PFSK-1 (cell line): ENCODE data around the gene CABLES1.

Source experiments
- FOXP2 ChIP-seq: optimal IDR thresholded peaks from 2 replicates; pipeline ENCODE3; 2011; ENCODE audit warnings: borderline replicate concordance, control low read depth, inconsistent platforms; ENCODE audit not compliant: insufficient read depth; ENCODE audit errors: extremely low read length, extremely low read depth
- POLR2AphosphoS5 ChIP-seq: IDR thresholded peaks from 2 replicates; pipeline ENCODE4 v1.6.1; 2012; ENCODE audit warnings: low read depth, mild to moderate bottlenecking, control low read depth, low read length, moderate library complexity
- SIN3A ChIP-seq: IDR thresholded peaks from 2 replicates; pipeline ENCODE4 v1.6.1; 2012; ENCODE audit warnings: mild to moderate bottlenecking, low read length, moderate library complexity, borderline replicate concordance; ENCODE audit not compliant: insufficient read depth
- TAF1 ChIP-seq: IDR thresholded peaks from 2 replicates; pipeline ENCODE4 v1.6.1; 2012; ENCODE audit warnings: low read length, control low read depth, borderline replicate concordance; ENCODE audit not compliant: insufficient read depth
- TF ChIP-seq, protein P1 (sequence below), 2 experiments: IDR thresholded peaks; 2 replicates each; pipeline versions ENCODE4 v1.6.1 to v1.8.0; 2011 to 2012; ENCODE audit warnings: low read depth in 2 of 2, low read length in 2 of 2, control low read depth in 1 of 2, inconsistent platforms in 1 of 2, mild to moderate bottlenecking in 1 of 2, moderate library complexity in 1 of 2; ENCODE audit not compliant: insufficient read depth in 1 of 2

CABLES1 gene

DNA sequence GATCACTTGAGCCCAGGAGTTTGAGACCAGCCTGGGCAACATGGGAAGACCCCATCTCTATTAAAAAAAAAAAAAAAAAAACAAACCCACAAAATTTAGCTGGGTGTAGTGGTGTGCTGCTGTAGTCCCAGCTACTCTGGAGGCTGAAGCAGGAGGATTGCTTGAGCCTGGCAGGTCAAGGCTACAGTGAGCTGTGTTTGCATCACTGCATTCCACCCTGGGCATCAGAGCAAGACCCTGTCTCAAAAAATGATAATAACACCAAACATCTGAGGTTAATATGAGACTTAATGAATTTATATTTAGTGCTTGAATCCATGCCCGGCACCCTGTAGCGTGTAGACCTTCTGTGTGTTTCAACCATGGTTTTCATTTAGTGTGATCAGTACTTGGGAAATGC, 22.8 kb downstream of the CABLES1 start:
- TF ChIP-seq SIN3A (no peak), FOXP2 (no peak), TAF1 (no peak), POLR2AphosphoS5 (no peak)
- TF ChIP-seq, protein P1, sequence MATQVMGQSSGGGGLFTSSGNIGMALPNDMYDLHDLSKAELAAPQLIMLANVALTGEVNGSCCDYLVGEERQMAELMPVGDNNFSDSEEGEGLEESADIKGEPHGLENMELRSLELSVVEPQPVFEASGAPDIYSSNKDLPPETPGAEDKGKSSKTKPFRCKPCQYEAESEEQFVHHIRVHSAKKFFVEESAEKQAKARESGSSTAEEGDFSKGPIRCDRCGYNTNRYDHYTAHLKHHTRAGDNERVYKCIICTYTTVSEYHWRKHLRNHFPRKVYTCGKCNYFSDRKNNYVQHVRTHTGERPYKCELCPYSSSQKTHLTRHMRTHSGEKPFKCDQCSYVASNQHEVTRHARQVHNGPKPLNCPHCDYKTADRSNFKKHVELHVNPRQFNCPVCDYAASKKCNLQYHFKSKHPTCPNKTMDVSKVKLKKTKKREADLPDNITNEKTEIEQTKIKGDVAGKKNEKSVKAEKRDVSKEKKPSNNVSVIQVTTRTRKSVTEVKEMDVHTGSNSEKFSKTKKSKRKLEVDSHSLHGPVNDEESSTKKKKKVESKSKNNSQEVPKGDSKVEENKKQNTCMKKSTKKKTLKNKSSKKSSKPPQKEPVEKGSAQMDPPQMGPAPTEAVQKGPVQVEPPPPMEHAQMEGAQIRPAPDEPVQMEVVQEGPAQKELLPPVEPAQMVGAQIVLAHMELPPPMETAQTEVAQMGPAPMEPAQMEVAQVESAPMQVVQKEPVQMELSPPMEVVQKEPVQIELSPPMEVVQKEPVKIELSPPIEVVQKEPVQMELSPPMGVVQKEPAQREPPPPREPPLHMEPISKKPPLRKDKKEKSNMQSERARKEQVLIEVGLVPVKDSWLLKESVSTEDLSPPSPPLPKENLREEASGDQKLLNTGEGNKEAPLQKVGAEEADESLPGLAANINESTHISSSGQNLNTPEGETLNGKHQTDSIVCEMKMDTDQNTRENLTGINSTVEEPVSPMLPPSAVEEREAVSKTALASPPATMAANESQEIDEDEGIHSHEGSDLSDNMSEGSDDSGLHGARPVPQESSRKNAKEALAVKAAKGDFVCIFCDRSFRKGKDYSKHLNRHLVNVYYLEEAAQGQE (IDR thresholded peaks at IDR 0.05; ENCODE audit: insufficient read depth in 1 of 2, low read depth in 2 of 2, low read length in 2 of 2) = no peak

DNA sequence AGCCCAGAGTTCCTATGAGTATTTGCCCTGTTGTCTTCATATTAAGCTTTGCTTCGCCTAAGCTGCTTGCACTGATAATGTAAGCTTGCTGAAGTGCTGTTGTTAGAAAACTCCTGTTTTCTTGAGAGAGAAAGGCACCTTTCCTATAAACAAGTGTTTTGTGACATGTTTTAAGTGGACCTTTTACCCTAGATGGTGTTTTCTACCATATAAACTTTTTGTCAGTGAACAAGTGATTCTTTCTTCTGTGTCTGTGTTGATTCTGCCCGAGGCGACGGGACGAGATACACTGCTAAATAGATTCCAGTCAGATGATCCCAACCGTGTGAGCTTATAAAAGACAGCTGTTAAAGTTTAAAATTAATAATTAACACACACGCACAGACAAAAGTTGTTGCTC, 24.1 kb downstream of the CABLES1 start:
- TF ChIP-seq, protein P1 (IDR thresholded peaks at IDR 0.05; ENCODE audit: insufficient read depth in 1 of 2, low read depth in 2 of 2, low read length in 2 of 2) = no peak
- no peak for TF ChIP-seq TAF1
- TF ChIP-seq POLR2AphosphoS5 = no peak
- no peak for TF ChIP-seq SIN3A
- no peak for TF ChIP-seq FOXP2

DNA sequence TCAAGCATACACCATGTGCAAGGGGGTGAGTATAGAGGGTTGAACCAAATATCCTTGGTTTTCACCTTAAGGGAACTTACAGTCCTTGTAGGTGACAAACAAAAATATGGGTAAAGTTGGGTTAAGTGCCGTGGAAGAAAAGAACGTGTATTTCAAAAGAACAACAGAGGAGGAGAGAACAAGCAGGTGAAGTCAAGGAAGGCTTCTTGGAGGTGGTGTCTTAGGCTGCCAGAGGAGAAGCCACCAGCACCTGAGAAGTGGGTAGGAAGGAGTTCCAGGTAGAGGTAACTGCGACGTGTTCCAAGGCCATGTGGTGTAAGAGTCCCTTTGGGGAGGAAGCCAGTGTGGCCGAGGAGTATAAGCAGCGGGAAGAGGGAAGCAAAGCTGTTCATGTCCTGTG, 27.2 kb downstream of the CABLES1 start:
- TF ChIP-seq FOXP2 (no peak), SIN3A (no peak), TAF1 (no peak), POLR2AphosphoS5 (no peak)
- TF ChIP-seq, protein P1 (IDR thresholded peaks at IDR 0.05; ENCODE audit: insufficient read depth in 1 of 2, low read depth in 2 of 2, low read length in 2 of 2) = no peak

DNA sequence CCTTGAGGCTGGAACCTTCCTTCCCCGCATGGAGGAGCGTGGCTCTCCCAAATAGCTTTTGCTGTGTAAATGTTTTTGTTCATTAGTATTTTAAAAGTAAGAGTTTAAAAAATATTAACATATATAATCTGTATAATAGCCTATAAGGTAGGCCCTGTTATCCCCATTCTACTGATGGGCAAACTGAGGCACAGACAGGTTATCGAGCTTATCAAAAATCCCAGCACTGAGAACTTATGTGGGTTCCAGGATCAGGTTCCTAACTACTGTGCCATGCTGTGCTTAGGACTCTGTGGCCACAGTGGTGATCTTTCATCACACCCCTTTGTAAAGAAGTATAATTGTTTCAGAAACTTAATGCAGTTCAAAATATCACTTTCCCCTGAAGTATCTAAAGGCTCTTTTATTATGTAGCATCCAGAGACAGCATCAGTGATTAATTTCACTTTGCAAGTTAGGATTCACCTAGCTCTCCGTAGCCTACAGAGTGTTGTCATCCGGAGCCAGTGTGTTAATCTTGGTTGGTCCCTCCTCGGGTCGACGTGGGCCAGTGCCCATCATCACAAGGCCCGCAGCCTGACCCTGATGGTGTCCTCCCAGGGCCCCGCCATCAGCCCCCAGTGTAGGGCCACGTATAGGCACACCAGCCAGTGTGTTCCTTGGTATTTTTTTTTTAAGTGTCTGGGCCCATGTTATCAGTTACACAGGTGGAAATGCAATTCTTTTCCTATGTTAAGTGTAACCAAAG, 28.7 kb downstream of the CABLES1 start:
- TF ChIP-seq FOXP2 (no peak), TAF1 (no peak), POLR2AphosphoS5 (no peak), SIN3A (no peak)
- TF ChIP-seq, protein P1 (IDR thresholded peaks at IDR 0.05; ENCODE audit: insufficient read depth in 1 of 2, low read depth in 2 of 2, low read length in 2 of 2) = no peak
